GM19025 (cell line): ENCODE measurements around the gene ANLN.
"Not testable (repeated sequence)": the region's sequence is repeated elsewhere in the genome, so short reads cannot be mapped to it uniquely, and the experiment has no call there.

Experiments
- ATAC-seq: cut with Tn5 transposase; IDR thresholded peaks from one replicate; pipeline ENCODE4 v1.9.1; 2021; ENCODE audit warnings: mild to moderate bottlenecking, low read depth, moderate library complexity; ENCODE audit not compliant: unreplicated experiment

Gene ANLN

DNA sequence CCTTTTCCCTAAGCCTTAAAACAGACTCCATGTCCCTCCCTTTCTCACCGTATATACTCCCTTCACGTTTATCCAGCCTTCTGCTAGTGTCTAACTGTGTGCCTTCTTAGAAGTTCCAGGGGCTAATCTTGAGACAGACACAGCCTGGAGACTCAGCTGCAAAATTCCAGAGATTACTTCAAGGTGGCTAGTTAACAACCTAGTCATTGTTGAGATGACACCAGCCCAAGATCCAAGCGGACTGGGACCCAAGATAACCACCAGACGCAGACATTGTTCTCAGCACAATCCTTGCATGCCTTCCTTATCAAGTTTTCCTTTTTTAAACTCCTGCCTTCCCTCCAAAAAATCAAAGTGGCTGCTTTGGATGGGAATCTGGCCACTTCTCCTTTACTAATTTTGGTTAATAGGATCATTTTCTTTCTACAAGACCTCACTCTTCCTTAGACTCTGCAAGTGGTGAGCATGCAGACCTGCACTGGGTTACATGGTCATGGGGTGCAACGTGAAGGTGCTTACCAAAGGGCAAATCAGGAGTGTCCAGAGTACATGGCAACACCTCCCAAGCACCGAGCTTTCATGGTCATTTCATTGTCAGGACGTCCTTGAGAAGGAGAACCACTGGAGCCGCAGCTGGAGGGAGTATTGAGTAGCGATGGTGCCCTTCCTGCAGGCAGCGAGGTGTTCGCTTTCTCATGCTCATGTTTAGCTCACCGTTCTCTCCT, 69.7 kb downstream of the ANLN start:
- ATAC-seq, result no peak

DNA sequence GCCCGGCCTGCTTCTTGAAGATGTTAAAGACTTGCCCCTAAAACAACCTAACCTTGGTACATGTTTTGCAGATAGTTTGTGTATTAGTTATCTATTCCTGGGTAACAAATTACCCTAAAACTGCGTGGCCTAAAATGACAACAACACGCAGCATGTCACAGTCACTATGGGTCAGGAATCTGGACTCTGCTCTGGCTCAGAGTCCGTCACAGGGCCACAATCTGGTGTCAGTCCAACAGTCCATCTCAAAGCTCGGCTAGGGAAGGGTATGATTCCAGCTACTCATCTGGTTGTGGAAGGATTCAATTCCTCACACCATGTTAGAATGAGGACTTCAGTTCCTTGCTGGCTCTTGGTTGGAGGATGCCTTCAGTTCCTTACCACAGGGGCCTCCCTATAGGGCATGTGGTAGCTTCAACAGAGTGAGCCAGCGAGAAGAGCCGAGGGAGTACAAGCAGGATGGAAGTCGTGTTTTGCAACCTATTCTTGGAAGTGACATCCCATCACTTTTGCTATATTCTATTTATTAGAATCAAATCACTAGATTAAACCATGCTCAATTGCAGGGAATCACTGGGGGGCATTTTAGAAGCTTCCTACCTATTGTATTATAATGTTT, 71.3 kb downstream of the ANLN start:
- ATAC-seq, result no peak

GRCh38 chr7:36462551-36463137, 73.0 kb downstream of the ANLN start:
- ATAC-seq, result no peak

GRCh38 chr7:36464271-36464670, 74.6 kb downstream of the ANLN start:
- no peak for ATAC-seq

DNA sequence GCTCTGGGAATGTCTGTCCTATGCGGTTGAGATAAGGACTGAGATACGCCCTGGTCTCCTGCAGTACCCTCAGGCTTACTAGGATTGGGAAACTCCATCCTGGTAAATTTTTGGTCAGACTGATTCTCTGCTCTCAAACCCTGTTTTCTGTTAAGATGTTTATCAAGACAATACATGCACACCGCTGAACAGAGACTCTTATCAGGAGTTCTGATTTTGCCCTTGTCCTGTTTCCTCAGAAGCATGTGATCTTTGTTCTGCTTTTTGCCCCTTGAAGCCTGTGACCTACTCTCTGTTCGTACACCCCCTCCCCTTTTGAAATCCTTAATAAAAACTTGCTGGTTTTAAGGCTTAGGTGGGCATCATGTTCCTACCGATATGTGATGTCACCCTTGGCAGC, 76.3 kb downstream of the ANLN start:
- ATAC-seq, result not testable (repeated sequence)

GRCh38 chr7:36468370-36469101, 78.9 kb downstream of the ANLN start:
- ATAC-seq, result no peak

- ATAC-seq, result no peak
Measured at GRCh38 chr7:36469236-36469635, 79.6 kb downstream of the ANLN start.

DNA sequence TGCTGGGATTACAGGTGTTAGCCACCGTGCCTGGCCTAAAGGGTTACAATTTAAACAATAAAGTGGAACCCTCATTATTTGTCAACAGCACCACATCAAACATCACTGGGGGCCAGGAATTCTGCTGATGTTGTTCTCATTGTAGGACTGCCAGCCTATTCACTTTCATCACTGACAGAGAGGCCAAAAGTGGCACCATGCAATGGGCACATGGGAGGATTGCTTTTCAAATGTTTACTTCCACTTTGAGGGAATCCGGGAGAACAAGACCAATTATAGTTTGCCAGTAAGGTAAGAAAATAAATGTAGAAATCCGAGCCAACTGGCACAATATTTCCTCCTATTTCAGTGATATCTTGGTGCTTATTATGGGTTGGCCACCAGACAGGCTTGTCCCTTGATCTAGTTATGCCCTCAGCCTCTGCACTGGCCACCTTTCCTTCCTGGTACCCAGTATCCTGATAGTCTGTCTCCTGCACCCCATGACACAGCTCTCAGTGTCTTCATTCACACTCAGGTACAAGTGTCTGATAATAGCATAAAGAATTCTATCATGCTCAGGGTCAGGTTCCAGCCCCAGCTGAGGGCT, 82.6 kb downstream of the ANLN start:
- no peak for ATAC-seq

GRCh38 chr7:36473454-36474282, 84.0 kb downstream of the ANLN start:
- ATAC-seq, result no peak

DNA sequence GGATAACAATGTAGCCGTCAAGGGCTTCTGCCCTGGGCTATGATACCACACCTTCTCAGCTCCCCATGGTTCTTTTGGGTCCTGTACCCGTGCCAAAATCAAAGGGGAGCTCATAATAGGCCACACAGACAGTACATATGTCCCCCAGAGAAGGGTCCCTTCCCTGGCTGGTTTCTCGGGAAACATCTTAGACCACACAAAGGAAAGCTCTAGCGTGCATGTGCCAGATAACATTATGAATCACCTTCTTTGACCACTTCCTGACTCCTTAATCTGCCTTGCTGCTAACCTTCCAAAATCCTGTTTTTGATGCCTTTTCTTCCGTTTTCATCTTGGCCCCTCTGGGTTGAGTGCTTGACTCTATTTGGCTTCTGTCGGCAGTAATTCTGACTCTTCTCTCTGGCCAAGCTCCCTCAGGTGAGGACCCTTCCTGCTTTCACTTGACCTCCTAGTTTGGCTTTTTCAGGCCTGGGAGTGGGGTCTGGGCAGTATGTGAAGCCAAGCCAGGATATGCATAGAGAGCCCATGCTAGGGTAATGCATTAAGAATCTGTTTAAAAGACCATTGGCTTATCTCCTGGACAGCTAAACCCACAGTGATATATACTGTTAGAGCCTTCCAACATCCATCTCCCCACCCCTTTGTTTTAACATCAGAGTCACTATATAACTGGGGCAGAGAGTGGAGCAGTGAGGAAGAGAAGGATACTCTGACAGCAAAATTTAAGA, 84.8 kb downstream of the ANLN start:
- no peak for ATAC-seq

DNA sequence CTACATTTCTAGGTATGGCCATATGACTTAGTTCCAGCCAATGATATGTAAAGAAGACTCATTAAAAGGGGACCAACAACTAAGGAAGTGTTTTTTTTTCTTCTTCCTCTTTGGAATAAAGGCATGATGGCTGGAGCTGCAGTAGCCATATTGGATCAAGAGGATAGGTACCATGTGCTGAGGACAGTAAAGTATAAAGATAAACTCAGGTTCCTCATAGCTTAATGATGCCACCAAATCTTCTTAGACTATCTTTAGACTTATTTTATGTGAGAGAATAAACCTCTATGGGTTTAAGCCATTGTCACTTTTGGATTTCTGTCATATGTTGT, 85.3 kb downstream of the ANLN start:
- no peak for ATAC-seq

DNA sequence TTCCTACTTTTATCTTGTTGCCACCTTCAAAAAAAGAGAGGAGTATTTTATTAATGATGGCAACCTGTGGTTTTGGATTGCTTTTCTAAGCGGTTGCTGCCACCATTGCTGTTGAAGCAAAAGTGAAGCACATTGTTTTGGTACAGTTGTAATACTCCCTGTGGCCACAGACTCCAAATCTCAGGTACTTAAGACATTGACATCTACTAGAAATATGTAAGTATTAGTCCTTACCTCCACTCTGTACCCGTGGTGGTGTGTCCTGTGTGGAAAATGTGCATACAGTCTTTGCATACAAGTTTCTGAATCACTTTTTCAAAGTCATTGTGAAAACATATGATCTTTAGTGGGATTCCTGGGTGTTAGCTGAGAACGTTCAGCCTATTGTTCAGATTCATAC, 85.7 kb downstream of the ANLN start:
- ATAC-seq, result no peak

- no peak for ATAC-seq
Measured at GRCh38 chr7:36478745-36479144, 89.1 kb downstream of the ANLN start.

DNA sequence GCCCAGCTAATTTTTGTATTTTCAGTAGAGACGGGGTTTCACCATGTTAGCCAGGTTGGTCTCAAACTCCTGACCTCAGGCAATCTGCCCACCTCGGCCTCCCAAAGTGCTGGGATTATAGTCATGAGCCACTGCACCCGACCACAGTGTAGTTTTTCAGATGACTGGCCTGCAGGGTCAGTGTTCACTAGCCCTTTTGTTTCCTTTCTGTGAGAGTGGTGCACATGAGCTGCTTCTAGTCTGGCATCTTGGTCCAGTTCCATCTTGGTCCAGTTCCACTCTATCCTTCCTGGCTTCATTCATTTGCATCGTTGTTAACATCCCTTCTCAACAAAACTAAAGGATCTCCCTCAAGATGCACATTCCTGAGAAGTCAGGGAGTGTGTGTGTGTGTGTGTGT, 94.2 kb downstream of the ANLN start:
- not testable (repeated sequence) for ATAC-seq

DNA sequence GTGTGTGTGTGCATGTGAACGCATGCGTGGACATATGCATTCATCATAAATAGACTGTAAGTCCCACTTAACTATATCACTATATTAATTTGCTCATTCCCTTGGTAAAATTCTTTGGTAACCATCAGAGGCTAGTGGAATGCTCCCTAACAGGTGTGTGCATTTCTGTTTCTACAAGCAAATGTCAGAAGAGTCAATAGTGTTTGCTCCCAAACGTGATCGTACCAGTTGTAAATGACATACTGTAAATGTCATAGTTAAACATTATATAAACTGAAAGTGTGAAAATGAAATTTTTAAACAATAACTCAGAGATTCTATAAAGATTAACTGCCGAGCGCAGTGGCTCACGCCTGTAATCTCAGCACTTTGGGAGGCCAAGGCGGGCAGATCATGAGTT, 94.6 kb downstream of the ANLN start:
- ATAC-seq, result no peak

DNA sequence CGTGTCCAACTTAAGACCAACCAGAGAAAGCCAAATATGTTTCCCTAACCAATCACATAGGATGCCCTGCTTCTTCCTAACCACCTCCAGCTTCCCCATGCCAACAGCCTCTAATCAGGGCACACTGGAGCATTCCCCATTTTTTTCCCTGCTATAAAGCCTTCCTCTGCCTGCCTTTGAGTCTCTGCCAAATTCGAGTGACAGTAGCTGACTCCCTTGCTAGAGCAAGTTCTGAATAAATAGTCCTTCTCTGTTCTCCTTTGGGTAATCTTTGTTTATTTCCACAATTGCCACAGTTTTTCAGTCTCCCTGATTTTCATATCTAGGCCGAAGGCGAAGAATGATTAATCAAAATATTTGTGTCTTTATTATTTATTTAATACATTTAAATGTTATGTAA, 96.7 kb downstream of the ANLN start:
- ATAC-seq, result no peak

- no peak for ATAC-seq
Measured at GRCh38 chr7:36487756-36488336, 98.2 kb downstream of the ANLN start.

- not testable (repeated sequence) for ATAC-seq
Measured at GRCh38 chr7:36488672-36489071, 99.0 kb downstream of the ANLN start.

DNA sequence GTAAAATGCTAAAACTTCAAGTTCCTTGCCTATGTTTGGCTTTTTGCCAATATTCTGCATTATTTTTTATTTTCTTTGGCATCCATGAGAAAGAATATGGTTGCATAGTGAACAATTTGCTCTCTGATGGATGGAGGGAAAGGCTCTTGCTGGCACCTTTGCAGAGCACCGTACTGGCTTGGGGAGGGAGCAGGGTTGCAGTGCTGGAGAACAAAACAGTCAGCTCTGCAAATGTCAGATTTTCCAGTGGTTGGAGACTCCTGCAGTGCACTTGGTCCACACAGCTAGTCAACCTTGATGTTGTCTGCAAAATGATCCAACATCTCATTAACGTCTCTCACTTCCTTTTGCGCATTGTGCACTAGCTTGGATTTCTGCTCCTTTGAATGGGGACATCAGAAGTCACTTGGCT, 100.8 kb downstream of the ANLN start:
- ATAC-seq, result no peak
